ENCODE data around the gene CLSTN1. TPM values are rescaled to one million over a fixed set of nuclear protein-coding genes. Genes with fewer than 3 reads are reported as not detected.

The CLSTN1 gene
- total RNA-seq, 1 donor from 2014 or later, result 84.8 TPM

GRCh38 chr1:9844106-9844505 lies 20.3 kb upstream of the CLSTN1 start:
- no peak for DNase-seq (ENCODE audit: low spot score)
- Mint-ChIP-seq H3K27me3 (ENCODE audit: unreplicated experiment) (peaks cover 9% of the 10 kb centered on the region), H3K27ac (ENCODE audit: unreplicated experiment) (peak overlapping the region; percentile 52), H3K9me3 (ENCODE audit: unreplicated experiment) (no peaks in the 10 kb centered on the region), H3K4me1 (ENCODE audit: unreplicated experiment) (peaks cover 7% of the 10 kb centered on the region), H3K4me3 (ENCODE audit: unreplicated experiment) (no peak overlapping the region), H3K36me3 (ENCODE audit: low read depth, unreplicated experiment) (no peaks in the 10 kb centered on the region)
- TF ChIP-seq CTCF (IDR thresholded peaks at IDR 0.05; ENCODE audit: unreplicated experiment), result no peak

- Mint-ChIP-seq H3K9me3 (ENCODE audit: unreplicated experiment) (no peaks in the 10 kb centered on the region), H3K27me3 (ENCODE audit: unreplicated experiment) (peaks cover 9% of the 10 kb centered on the region)
- DNase-seq (ENCODE audit: low spot score), result no peak
Measured at GRCh38 chr1:9843576-9843945, 19.8 kb upstream of the CLSTN1 start.

GRCh38 chr1:9842781-9843575 lies 19.2 kb upstream of the CLSTN1 start:
- Mint-ChIP-seq H3K4me1 (ENCODE audit: unreplicated experiment) (peaks cover 7% of the 10 kb centered on the region), H3K9me3 (ENCODE audit: unreplicated experiment) (no peaks in the 10 kb centered on the region), H3K27me3 (ENCODE audit: unreplicated experiment) (peaks cover 9% of the 10 kb centered on the region), H3K4me3 (ENCODE audit: unreplicated experiment) (no peak overlapping the region), H3K36me3 (ENCODE audit: low read depth, unreplicated experiment) (no peaks in the 10 kb centered on the region), H3K27ac (ENCODE audit: unreplicated experiment) (no peak overlapping the region)
- no peak for DNase-seq (ENCODE audit: low spot score)
- TF ChIP-seq CTCF (IDR thresholded peaks at IDR 0.05; ENCODE audit: unreplicated experiment), result no peak

More at GRCh38 chr1:9843576-9843945, 19.8 kb upstream of the CLSTN1 start:
- peaks cover 7% of the 10 kb centered on the region for H3K4me1 Mint-ChIP-seq (ENCODE audit: unreplicated experiment)
- no peak overlapping the region for H3K27ac Mint-ChIP-seq (ENCODE audit: unreplicated experiment)
- no peak for TF ChIP-seq CTCF (IDR thresholded peaks at IDR 0.05; ENCODE audit: unreplicated experiment)
- no peak overlapping the region for H3K4me3 Mint-ChIP-seq (ENCODE audit: unreplicated experiment)
- H3K36me3 Mint-ChIP-seq (ENCODE audit: low read depth, unreplicated experiment), result no peaks in the 10 kb centered on the region

GRCh38 chr1:9842073-9842711 lies 18.4 kb upstream of the CLSTN1 start:
- H3K27ac Mint-ChIP-seq (ENCODE audit: unreplicated experiment), result no peak overlapping the region
- peaks cover 9% of the 10 kb centered on the region for H3K27me3 Mint-ChIP-seq (ENCODE audit: unreplicated experiment)
- no peak for DNase-seq (ENCODE audit: low spot score)
- H3K36me3 Mint-ChIP-seq (ENCODE audit: low read depth, unreplicated experiment), result no peaks in the 10 kb centered on the region
- no peak overlapping the region for H3K4me3 Mint-ChIP-seq (ENCODE audit: unreplicated experiment)
- no peak for TF ChIP-seq CTCF (IDR thresholded peaks at IDR 0.05; ENCODE audit: unreplicated experiment)
- H3K9me3 Mint-ChIP-seq (ENCODE audit: unreplicated experiment), result no peaks in the 10 kb centered on the region
- H3K4me1 Mint-ChIP-seq (ENCODE audit: unreplicated experiment), result peaks cover 10% of the 10 kb centered on the region

GRCh38 chr1:9841460-9841859 lies 17.7 kb upstream of the CLSTN1 start:
- Mint-ChIP-seq H3K9me3 (ENCODE audit: unreplicated experiment) (no peaks in the 10 kb centered on the region), H3K27me3 (ENCODE audit: unreplicated experiment) (peaks cover 13% of the 10 kb centered on the region), H3K4me3 (ENCODE audit: unreplicated experiment) (no peak overlapping the region), H3K27ac (ENCODE audit: unreplicated experiment) (no peak overlapping the region), H3K4me1 (ENCODE audit: unreplicated experiment) (peaks cover 10% of the 10 kb centered on the region), H3K36me3 (ENCODE audit: low read depth, unreplicated experiment) (no peaks in the 10 kb centered on the region)
- TF ChIP-seq CTCF (IDR thresholded peaks at IDR 0.05; ENCODE audit: unreplicated experiment), result no peak
- DNase-seq (ENCODE audit: low spot score), result no peak

All from endothelial cell (in vitro differentiated cells).